Tibial nerve (tissue), 3 donors: ENCODE results near the gene FAM13A.

Experiments
- CTCF ChIP-seq, 5 experiments: fragments of 200-600 bp in 3 of 5; fragments of 450-650 bp in 2 of 5; sonication (generic) in 3 of 5; IDR thresholded peaks; one replicate each; pipeline ENCODE4 v1.5.1; 2016 to 2019; ENCODE audit warnings: antibody characterized with exemption in 5 of 5, mild to moderate bottlenecking in 3 of 5, moderate library complexity in 2 of 5
- POLR2A ChIP-seq, 2 donors: fragments of 450-650 bp; IDR thresholded peaks; one replicate each; pipeline ENCODE4 v1.6.1; 2017; ENCODE audit warnings: antibody characterized with exemption in 2 of 2, mild to moderate bottlenecking in 2 of 2, moderate library complexity in 2 of 2

GRCh38 chr4:89105726-89106125 is 48.7 kb upstream of the FAM13A start:
- TF ChIP-seq CTCF (IDR thresholded peaks at IDR 0.05) (no peak), POLR2A (IDR thresholded peaks at IDR 0.05) (no peak)
